Stimulated activated CD8-positive, alpha-beta memory T cell treated with anti-CD3 and anti-CD28 coated beads, Interleukin-12 subunit alpha, Interleukin-12 subunit beta, amount 100 ng/mL, for 1 hour (primary cell): Measurements from ENCODE around the gene MISP.

Experiments
- DNase-seq: peaks from one replicate; pipeline ENCODE4 v3.0.0-alpha.2; 2020; ENCODE audit warnings: low read depth

MISP gene

DNA sequence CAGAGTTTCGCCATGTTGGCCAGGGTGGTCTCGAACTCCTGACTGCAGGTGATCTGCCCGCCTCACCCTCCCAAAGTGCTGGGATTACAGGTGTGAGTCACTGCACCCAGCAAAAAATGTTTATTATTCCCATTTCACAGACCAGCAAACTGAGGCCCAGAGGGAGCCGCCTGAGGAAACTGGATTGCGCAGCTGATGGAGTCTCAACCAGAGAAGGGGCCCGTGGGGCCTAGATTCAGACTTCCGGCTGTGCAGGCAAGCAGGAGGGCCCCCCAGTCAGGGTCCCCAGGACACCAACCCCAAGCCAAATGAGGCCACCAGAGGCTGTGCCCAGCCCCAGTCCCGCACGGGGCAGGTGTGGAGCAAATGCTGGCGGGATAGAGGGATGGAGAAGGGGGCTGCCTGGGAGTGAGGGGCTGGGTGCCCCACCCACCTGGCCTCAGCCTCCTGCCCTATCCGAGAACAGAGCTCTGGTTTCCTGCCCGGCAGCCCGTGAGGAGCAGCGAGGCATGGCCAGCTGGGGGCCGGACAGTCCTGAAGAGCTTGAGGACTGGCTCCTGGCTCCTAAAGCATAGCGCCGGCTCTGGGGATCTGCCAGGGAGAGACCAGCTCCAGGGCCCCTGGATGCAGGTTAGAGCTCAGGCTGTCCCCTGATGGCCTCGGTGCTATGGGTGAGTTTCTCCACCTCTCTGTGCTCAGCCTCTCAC is 22.0 kb downstream of the MISP start:
- no peak for DNase-seq

DNA sequence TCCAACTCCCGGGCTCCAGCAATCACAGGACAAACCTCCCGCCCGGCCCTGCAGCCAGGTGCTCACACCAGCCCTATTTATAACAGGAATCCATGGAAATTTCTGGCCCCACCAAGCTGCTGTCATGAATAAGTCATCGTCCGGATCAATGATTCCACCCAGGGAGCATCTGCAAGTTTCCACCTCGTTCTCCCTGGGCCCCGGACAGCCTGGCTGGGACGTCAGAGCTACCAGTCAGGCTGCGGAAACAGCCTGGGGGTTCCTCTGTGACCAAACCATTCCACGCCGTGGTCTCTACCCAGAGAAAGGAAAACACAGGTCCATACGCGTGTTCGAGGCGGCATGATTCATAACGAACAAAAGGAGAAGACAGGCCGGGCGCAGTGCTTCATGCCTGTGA is 25.6 kb downstream of the MISP start:
- no peak for DNase-seq

DNA sequence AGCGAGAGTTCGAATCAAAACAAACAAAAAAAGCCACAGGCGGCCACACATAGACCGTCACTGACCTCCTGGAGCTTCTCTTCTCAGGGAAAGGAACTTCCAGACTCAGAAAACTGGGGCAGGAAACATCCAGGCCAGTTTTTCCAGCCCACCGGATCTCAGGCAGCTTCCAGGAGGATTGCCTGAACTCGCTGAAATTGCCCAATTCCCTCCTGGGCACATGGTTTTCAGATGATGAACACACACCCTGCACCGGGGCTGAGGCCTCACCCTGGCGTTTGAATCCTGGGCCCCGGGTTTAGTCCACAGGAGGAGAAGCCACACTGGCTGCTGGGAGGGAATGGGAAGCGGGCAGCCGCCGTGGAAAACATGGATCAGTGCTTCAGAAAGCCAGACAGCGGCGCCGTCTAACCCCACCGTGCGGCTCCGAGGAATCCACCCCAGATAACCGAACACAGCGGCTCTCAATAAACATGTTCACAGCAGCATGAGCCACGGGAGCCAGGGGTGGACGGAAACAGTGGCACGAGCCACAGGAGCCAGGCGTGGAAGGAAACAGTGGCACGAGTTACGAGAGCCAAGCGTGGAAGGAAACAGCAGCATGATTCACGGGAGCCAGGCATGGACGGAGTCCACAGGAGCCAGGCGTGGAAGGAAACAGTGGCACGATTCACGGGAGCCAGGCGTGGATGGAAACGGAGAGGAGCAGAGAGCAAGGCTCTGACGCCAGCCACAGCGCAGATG is 28.2 kb downstream of the MISP start:
- DNase-seq, result no peak

DNA sequence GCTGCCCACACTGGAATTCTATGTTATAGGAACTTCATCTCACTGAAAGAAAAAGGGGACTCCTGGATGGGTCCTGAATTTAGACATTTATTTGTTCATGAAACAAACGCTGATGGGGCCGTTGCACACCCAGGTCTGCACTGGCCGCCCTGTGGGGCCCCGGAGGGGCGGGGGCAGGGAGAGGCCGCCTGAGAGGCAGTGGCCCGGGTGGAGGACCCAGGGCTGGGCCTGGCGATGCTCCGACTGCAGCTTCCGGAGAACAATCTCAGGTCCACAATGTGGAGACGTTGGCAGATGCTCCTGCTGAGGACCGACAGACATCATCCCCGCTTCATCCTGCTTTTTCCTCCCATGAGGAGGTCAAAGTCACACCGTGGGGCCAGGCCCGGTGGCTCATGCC is 30.0 kb downstream of the MISP start:
- no peak for DNase-seq

DNA sequence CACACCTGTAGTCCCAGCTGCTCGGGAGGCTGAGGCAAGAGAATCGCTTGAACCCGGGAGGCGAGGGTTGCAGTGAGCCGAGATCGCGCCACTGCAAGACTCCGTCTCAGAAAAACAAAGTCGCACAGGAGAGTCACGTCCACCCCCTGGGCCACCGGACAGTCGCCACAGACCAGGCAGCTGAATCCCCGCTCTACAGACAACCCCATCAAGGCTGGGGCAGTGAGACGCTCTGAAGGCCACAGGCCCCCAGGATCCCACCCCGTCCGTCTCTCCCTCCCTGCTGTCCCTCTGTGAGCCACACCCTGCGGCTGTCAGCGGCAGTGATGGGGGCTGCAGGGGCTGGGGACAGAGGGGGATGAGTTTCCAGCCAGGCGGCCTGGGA is 30.9 kb downstream of the MISP start:
- no peak for DNase-seq

DNA sequence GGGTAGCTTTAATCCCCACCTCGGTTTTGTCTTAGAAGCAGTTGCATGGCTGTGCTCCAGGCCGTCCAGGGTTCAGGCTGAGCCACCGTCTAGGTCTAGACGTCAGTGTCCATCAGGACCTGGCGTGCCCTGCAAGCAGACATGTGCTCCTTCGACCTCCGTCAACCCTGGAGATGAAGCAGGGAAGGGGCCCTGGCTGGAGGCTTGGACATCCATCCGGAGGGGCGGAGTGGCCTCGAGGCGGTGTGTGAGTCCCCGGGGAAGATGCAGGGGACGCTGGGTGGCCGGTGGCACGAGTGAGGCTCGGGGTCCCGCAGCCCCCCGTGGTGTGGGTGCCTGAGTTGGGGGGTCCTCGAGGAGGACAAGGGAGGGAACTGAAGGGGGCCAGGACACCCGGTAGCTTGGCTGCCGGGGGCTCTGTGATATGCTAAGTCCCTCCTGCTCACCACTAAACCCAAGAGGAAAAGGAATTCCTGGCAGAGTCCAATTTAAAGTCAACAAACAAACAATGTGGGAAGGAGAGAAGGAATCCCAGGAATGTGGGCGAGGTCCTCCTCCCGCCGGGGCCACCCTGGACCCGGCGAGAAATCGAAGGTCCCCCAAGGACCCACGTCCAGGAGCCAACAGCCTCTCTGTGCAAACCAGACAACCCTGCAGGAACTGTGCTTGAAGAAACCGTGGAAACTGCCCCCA is 31.4 kb downstream of the MISP start:
- DNase-seq, result no peak

DNA sequence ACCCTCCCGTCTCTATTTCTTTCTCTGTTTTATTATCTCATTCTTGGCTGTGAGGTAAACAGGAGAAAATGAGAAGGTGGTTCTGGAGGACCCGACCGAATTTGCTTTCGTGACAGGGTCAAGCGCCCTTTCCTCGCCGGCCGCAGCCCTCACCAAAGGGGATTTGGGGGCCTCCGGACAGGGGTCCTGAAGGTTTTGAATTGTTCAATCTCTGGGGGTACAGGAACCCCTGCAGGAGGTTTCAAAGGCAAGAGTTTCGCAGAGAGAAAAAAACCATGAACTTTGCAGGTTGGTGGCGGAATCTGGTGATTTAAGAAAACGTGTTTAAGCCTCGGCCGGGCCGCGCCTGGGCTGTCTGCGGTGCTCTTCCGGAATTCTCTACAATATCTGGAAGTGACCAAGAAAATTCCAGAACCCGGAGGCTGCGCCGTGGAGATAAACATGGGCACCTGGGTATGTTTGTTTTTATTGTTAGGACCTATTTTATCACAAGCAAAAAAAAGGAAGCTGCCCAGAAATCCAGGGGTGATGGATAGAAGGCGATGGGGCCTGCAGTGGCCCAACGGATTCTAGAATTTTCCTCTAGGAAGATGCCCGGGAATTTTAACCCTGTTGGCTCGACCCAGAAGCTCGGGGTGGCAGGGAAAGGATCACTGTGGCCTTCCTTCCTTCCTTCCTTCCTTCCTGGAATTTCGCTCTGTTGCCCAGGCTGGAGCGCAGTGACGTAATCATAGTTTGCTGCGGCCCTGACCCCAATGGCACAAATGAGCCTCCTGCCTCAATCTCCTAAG is 32.2 kb downstream of the MISP start:
- DNase-seq, result no peak

DNA sequence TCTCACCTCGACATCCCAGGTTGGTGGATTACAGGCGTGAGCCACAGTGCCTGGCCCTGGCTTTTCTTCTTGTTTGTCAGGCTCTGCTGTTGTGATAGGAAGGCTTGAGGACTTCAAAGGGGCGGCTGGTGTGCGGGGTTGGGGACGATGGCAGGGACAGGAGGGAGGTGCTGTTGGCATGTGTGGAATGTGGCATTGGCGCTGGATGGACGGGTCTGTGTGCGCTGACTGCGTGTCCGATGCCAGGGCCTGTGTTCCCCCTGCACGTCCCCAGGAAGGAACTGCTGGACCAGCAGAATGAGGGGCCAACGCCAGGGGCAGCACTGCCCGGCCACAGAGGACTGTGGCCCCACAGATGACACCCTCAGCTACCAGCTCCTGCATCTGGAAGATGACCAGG is 33.6 kb downstream of the MISP start:
- no peak for DNase-seq

DNA sequence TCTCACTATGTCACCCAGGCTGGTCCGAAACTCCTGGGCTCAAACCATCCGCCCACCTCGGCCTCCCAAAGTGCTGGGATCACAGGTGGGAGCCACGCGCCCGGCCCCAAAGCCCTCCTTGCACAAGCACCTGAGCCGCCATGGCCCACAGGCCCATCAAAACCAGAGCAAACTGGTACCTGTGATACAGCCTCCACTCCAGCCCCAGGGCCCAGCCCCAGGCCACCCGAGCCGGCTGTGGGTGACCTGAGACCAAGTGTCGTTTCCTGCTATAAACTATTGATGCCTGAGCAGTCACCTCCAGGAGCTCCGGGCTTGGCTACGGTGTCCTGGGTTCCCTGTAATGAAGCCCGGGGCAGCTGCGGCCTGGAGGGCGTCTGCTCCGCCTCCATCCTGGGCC is 36.6 kb downstream of the MISP start:
- no peak for DNase-seq

DNA sequence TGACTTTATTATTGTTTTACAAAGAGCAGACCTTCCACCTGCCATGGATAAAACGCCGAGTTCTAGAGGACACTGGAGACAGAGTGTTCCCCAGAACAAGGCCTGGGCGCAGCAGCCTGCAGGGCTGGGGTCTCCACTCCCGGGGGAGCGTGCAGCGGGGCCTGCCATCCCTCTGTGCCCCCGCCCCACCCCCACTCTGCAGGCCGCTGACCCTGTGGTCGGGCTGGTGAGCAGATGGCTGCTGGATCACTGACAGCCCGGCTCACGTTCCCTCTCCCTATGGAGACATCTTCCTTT is 37.7 kb downstream of the MISP start:
- DNase-seq, result no peak

DNA sequence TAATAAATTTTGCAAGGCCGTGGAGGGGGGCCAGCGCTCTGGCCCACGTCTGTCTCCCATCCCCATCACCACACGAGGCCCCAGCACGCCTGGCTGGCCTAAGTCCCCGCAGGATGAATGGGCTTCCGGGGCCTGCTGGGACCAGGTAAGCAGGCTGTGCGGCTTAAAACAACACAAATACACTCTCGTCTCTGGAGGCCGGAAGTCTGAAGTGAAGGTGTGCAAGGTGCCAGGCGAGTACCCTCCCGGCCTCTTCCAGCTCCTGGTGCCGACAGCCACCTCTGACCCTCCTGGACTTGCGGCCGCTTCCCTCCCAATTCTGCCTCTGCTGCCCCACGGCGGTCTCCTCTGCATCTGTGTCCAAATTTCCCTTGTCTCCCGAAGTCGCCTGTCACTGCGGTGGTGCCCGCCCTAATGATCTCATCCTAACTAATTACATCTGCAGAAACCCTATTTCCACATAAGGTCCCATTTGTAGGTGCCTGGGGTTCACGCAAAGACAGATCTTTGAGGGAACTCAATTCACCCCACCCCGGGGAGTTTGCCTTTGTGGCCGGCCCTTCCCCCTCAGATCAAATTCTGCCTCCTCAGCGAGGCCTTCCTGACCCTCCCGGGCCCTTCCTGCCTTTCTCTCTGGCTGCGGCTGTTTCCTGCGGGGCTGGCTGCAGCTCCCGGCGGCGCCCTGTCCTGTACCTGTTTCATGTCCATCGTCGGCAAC is 38.2 kb downstream of the MISP start:
- DNase-seq, result no peak

DNA sequence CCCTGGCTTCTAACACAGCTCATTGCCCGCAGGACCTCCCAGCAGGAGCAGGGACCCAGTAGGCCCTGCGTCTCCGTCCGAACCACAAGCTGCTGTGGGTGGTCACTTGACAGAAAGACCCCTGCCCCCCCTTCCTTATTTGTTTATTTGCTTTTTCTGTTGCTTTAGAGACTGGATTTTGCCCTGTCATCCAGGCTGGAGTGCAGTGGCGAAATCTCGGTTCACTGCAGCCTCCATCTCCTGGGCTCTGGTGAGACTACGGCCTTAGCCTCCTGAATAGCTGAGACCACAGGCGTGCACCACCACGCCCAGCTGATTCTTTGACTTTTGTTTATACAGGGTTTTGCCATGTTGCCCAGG is 38.8 kb downstream of the MISP start:
- DNase-seq, result no peak

DNA sequence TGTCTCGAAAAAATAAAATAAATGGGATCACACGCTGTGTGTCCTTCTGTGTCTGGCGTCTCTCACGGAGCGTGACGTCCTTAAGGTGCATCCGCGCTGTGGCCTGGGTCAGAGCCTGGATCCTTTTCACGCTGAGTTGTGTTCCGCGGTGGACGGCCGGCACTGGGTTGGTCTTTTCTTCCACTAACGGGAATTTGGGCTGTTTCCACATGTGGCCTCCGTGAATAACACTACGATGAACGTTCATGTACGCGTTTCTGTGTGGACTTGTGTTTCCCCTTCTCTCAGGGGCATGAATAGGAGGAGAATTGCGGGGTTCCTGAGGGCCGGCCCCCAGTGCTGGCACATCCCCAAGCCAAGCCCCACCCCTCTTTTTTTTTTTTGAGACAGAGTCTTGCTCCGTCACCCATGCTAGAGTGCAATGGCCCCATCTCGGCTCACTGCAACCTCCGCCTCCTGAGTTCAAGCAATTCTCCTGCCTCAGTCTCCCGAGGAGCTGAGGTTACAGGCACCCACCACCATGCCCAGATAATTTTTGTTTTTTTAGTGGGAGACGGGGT is 40.2 kb downstream of the MISP start:
- DNase-seq, result no peak

DNA sequence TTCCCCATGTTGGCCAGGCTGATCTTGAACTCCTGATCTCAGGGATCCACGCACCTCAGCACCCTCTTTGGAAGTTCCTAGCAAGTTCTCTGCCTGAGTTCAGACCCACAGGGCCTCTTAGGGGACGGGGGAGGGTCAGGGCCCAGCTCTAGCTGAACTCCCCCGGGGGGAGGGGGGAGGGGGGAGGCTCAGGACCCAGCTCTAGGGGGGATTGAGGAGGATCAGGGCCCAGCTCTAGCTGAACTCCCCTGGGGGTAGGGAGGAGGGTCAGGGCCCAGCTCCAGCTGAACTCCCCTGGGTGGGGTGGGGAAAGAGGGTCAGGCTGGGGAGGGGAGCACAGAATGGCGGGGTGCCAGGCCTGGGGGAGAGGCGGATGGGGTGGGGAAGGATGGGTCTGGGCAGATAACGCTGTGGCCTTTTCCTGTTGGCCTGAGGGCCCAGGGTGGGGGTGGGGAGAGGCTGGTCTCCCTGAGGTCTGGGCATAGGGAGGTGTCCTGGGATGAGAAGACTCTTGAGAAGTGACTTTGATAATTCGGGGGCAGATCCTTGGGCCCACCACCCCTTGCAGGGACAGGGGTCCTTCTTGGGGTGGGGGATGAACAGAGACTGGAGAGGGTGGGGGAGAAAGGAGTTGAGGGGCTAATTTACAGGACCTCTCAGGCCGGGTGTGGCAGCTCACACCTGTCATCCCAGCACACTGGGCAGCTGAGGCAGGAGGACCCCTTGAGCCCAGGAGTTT is 40.8 kb downstream of the MISP start:
- no peak for DNase-seq

DNA sequence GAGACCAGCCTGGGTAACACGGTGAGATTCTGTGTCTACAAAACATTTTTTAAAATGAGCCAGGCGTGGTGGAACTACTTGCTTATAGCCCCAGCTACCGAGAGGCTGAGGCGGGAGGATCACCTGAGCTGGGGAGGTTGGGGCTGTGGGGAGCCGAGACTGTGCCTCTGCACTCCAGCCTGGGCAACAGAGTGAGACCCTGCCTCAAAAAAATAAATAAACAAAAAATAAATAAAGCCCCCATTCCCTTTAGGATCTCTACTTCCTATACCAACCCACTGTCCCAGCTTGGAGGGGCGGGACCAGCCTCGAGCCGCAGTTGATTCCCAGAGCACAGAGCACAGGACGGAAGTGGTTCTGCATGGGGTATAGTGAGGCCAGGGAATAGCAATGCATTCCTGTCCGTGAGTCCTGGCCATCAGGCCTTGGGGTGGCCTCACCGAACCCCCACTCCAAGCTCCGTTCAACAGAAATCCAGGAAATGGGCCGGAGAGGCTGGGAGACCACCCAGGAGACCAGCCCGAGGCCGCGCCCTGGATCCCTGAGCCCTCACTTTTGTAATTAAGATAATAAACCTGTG is 41.5 kb downstream of the MISP start:
- no peak for DNase-seq

DNA sequence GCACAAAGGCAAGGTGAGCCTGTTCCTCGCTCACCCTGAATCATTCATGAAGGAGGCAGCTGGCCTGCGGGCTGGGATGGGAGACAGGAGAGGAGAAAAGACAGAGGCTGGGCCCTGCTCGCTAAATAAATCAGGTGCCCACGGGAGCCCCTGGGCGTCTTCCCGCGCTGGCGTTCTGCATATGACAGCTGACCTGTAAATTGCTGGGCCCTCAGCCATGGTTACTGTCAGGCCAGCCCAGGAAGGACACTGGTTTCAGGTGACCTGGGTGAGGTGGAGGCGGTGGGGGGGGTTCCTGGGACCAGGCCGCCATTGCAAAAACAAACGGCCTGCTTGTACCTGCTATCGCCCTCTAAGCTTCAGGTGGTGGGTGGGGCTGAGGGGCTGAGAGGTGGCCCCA is 42.9 kb downstream of the MISP start:
- no peak for DNase-seq

DNA sequence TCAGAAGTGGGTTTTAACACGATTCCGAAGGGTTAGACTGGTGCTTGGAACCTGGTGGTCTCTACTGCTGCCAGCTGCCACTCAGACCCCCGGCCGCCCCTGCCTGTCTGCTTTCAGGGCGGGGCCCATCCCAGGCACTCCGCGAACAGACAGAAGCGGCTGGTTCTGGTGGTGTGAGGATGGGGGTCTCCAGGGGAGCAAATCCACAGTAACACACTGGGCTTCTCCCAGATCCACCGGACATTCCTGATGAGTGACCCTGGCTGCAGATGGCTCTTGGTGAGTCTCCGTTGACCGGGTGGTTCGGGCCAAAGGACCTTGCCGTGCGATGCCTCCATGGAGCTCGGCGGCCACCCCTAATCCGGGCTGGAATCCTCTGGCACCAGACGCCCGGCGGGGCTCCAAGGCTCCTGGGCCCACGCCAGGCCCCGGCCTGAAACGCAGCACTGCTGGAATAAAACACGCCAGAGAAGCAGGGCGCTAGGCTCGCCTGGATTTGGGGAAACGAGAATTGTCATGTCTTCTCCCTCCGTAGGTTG is 44.2 kb downstream of the MISP start:
- no peak for DNase-seq

DNA sequence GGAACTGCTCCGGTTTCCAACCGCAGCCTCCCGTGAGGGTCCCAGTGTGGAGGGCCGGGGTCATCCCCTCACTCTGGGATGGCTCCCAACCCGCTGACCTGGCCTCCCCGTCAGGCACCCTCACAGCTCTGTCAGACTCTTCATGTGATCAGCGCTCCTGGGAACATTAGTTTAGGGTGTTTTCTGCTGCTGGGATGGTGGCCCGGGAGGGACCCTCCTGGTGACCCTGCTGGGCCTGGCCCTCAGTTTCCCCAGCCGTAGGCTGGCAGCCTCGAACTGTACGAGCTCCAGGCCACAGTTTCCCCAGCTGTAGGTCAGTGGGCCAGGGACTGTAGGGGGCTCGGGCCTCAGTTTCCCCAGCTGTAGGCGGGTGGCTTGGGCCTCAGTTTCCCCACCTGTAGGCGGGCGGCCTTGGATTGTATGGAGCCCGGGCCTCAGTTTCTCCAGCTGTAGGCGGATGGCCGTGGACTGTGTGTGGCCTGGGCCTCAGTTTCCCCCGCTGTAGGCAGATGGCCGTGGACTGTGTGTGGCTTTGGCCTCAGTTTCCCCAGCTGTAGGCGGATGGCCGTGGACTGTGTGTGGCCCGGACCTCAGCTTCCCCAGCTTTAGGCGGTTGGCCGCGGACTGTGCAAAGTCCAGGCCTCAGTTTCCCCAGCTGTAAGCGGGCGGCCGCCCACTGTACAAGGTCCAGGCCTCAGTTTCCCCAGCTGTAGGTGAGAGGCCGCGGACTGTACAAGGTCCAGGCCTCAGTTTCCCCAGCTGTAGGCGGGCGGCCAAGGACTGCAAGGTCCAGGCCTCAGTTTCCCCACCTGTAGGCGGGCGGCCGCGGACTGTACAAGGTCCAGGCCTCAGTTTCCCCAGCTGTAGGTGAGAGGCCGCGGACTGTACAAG is 45.0 kb downstream of the MISP start:
- no peak for DNase-seq
